HCT116 (cell line): ENCODE data around the gene TCTA. TPM values are rescaled to one million over a fixed set of nuclear protein-coding genes. Genes with fewer than 3 reads are reported as not detected.

Source experiments
- ATAC-seq: fragments of 200-7000 bp; cut with Tn5 transposase; 2 replicates; pipeline ENCODE4 v1.9.1; 2020; ENCODE audit warnings: mild to moderate bottlenecking, moderate library complexity
- BruUV-seq: library from RNA; stranded (reverse); fragments of 400-500 nt; replicated peaks from 2 replicates; lab custom pipeline; 2021; lab: Mats Ljungman, UMichigan
- CTCF ChIA-PET: fragments of 300-600 bp; sonication (Branson Sonifier 250); formaldehyde crosslinking; loops from one replicate; lab custom pipeline; 2021; ENCODE audit warnings: antibody characterized with exemption; lab: Charles Lee
- POLR2A ChIA-PET: fragments of 300-600, 350-600 bp; sonication (Branson Sonifier 250); formaldehyde crosslinking; loops from one replicate; lab custom pipeline; 2021; ENCODE audit warnings: antibody characterized with exemption; lab: Charles Lee
- RAD21 ChIA-PET, 2 experiments: fragments of 300-600 bp; sonication (Branson Sonifier 250); formaldehyde crosslinking; loops; one replicate each; lab custom pipeline; 2023; ENCODE audit warnings: low total read pairs in 2 of 2; ENCODE audit not compliant: uncharacterized antibody in 2 of 2, unreplicated experiment in 2 of 2, low non-redundant PET in 1 of 2; lab: Charles Lee
- DNase-seq: peaks from one replicate; pipeline ENCODE4 v3.0.0-alpha.2; 2010; ENCODE audit warnings: low read depth, low spot score
- H2AFZ ChIP-seq: fragments of 200-600 bp; shearing (Covaris generic), sonication (generic); 2 replicates; pipeline ENCODE4 v1.6.1; 2017; ENCODE audit warnings: low read depth, mixed run types, mixed read lengths, antibody characterized with exemption, low read length; ENCODE audit not compliant: poor library complexity, severe bottlenecking
- H3K27ac ChIP-seq: 2 replicates; pipeline ENCODE4 v1.5.1; 2012; ENCODE audit warnings: low read depth, low read length
- H3K27me3 ChIP-seq: fragments of 200-600 bp; sonication (generic); 2 replicates; pipeline ENCODE4 v1.6.1; 2016; ENCODE audit warnings: mixed run types, low read length, mixed read lengths; ENCODE audit not compliant: insufficient read depth
- H3K36me3 ChIP-seq, 2 experiments: fragments of 200-500 bp in 1 of 2; fragments of 200-600 bp in 1 of 2; sonication (Bioruptor generic) in 1 of 2; sonication (generic) in 1 of 2; 2 replicates each; pipeline versions ENCODE4 v1.5.1 to v1.6.1; 2014 to 2016; ENCODE audit warnings: low read length in 2 of 2, inconsistent platforms in 1 of 2, mixed read lengths in 1 of 2, mixed run types in 1 of 2; ENCODE audit not compliant: insufficient read depth in 2 of 2, control insufficient read depth in 1 of 2
- H3K4me1 ChIP-seq, 2 experiments: fragments of 200-600 bp in 1 of 2; sonication (generic) in 1 of 2; 2 replicates each; pipeline versions ENCODE4 v1.5.1 to v1.6.1; 2012 to 2017; ENCODE audit warnings: low read length in 2 of 2, inconsistent platforms in 1 of 2, mild to moderate bottlenecking in 1 of 2, mixed read lengths in 1 of 2, mixed run types in 1 of 2, moderate library complexity in 1 of 2; ENCODE audit not compliant: insufficient read depth in 2 of 2, control insufficient read depth in 1 of 2
- H3K4me2 ChIP-seq: fragments of 200-600 bp; sonication (generic); 2 replicates; pipeline ENCODE4 v1.6.1; 2017; ENCODE audit warnings: mixed run types, low read length, mixed read lengths
- H3K4me3 ChIP-seq, 2 experiments: fragments of 200-600 bp in 1 of 2; sonication (generic) in 1 of 2; replicated peaks in 1 of 2; 2 replicates each; pipeline ENCODE4 v1.5.1; 2011 to 2016; ENCODE audit warnings: low read length in 2 of 2, control low read depth in 1 of 2, low read depth in 1 of 2, mild to moderate bottlenecking in 1 of 2, mixed read lengths in 1 of 2, mixed run types in 1 of 2
- H3K79me2 ChIP-seq: fragments of 200-600 bp; sonication (generic); 2 replicates; pipeline ENCODE4 v1.6.1; 2017; ENCODE audit warnings: mild to moderate bottlenecking, mixed run types, low read length, moderate library complexity, mixed read lengths; ENCODE audit not compliant: insufficient read depth
- H3K9ac ChIP-seq: fragments of 200-600 bp; sonication (generic); 2 replicates; pipeline ENCODE4 v1.6.1; 2016; ENCODE audit warnings: low read length, mixed read lengths
- H3K9me2 ChIP-seq: fragments of 200-600 bp; sonication (generic), shearing (Covaris generic); 2 replicates; pipeline ENCODE4 v1.6.1; 2017; ENCODE audit warnings: mixed run types, mild to moderate bottlenecking, moderate library complexity; ENCODE audit not compliant: insufficient read depth
- H3K9me3 ChIP-seq, 2 experiments: fragments of 200-500 bp in 1 of 2; fragments of 200-600 bp in 1 of 2; sonication (Bioruptor generic) in 1 of 2; sonication (generic) in 1 of 2; 2 replicates each; pipeline ENCODE4 v1.6.1; 2014 to 2017; ENCODE audit warnings: low read length in 2 of 2, mixed read lengths in 2 of 2, inconsistent platforms in 1 of 2, low read depth in 1 of 2, mild to moderate bottlenecking in 1 of 2, mixed run types in 1 of 2, moderate library complexity in 1 of 2; ENCODE audit not compliant: control insufficient read depth in 1 of 2, insufficient read depth in 1 of 2
- H4K20me1 ChIP-seq: fragments of 200-600 bp; sonication (generic), shearing (Covaris generic); 2 replicates; pipeline ENCODE4 v1.6.1; 2017; ENCODE audit warnings: mixed run types, mild to moderate bottlenecking, moderate library complexity; ENCODE audit not compliant: insufficient read depth
- ATF3 ChIP-seq: IDR thresholded peaks from 2 replicates; pipeline ENCODE4 v1.6.1; 2012
- CBX3 ChIP-seq: IDR thresholded peaks from 2 replicates; pipeline ENCODE4 v1.6.1; 2012; ENCODE audit warnings: low read depth
- CEBPB ChIP-seq: IDR thresholded peaks from 2 replicates; pipeline ENCODE4 v1.6.1; 2012; ENCODE audit warnings: low read depth
- CTCF ChIP-seq, 3 experiments: fragments of 200-600 bp in 1 of 3; sonication (generic) in 1 of 3; IDR thresholded peaks in 2 of 3; conservative IDR thresholded peaks in 1 of 3; 2 replicates each; pipeline ENCODE4 v1.5.1; 2012 to 2017; ENCODE audit warnings: low read depth in 2 of 3, low read length in 2 of 3, antibody characterized with exemption in 1 of 3, borderline replicate concordance in 1 of 3, control low read depth in 1 of 3, mild to moderate bottlenecking in 1 of 3, mixed read lengths in 1 of 3, mixed run types in 1 of 3, moderate library complexity in 1 of 3; ENCODE audit not compliant: insufficient read depth in 1 of 3
- EGR1 ChIP-seq: IDR thresholded peaks from 2 replicates; pipeline ENCODE4 v1.6.1; 2012; ENCODE audit warnings: low read depth
- EZH2 ChIP-seq: fragments of 200-600 bp; sonication (generic); IDR thresholded peaks from 2 replicates; pipeline ENCODE4 v1.6.1; 2017; ENCODE audit warnings: antibody characterized with exemption, mixed run types
- EZH2phosphoT487 ChIP-seq: fragments of 200-600 bp; IDR thresholded peaks from 2 replicates; pipeline ENCODE4 v1.6.1; 2018; ENCODE audit warnings: antibody characterized with exemption, borderline replicate concordance
- FOSL1 ChIP-seq: IDR thresholded peaks from 2 replicates; pipeline ENCODE4 v1.6.1; 2012; ENCODE audit warnings: low read depth
- JUND ChIP-seq: IDR thresholded peaks from 2 replicates; pipeline ENCODE4 v1.6.1; 2012
- MAX ChIP-seq: IDR thresholded peaks from 2 replicates; pipeline ENCODE4 v1.6.1; 2012
- POLR2A ChIP-seq: IDR thresholded peaks from 2 replicates; pipeline ENCODE4 v1.7.0; 2011; ENCODE audit warnings: borderline replicate concordance; ENCODE audit not compliant: insufficient read depth, insufficient read length; ENCODE audit errors: extremely low read depth
- POLR2AphosphoS5 ChIP-seq: IDR thresholded peaks from 2 replicates; pipeline ENCODE4 v1.6.1; 2011; ENCODE audit warnings: mild to moderate bottlenecking, low read depth, low read length, moderate library complexity
- REST ChIP-seq: IDR thresholded peaks from 2 replicates; pipeline ENCODE4 v1.6.1; 2012; ENCODE audit warnings: low read depth
- SIN3A ChIP-seq: IDR thresholded peaks from 2 replicates; pipeline ENCODE4 v1.6.1; 2012; ENCODE audit warnings: low read depth
- SP1 ChIP-seq: IDR thresholded peaks from 2 replicates; pipeline ENCODE4 v1.6.1; 2012; ENCODE audit warnings: low read depth
- TCF7L2 ChIP-seq: IDR thresholded peaks from 2 replicates; pipeline ENCODE4 v1.7.0; 2011; ENCODE audit warnings: borderline replicate concordance, inconsistent platforms; ENCODE audit not compliant: insufficient read depth, insufficient read length; ENCODE audit errors: extremely low read depth
- YY1 ChIP-seq: IDR thresholded peaks from 2 replicates; pipeline ENCODE4 v1.6.1; 2011; ENCODE audit warnings: low read length, low read depth, moderate library complexity, mild to moderate bottlenecking; ENCODE audit not compliant: insufficient replicate concordance; ENCODE audit errors: extremely low read depth
- ZBTB33 ChIP-seq: IDR thresholded peaks from 2 replicates; pipeline ENCODE4 v1.6.1; 2011; ENCODE audit warnings: mild to moderate bottlenecking, low read length, moderate library complexity; ENCODE audit not compliant: insufficient replicate concordance; ENCODE audit errors: extremely low read depth
- ZFX ChIP-seq: fragments of 450-650 bp; IDR thresholded peaks from 2 replicates; pipeline ENCODE4 v1.6.1; 2017
- ZNF274 ChIP-seq: fragments of 200-500 bp; sonication (Bioruptor generic); IDR thresholded peaks from 2 replicates; pipeline ENCODE4 v1.6.1; 2014; ENCODE audit warnings: mild to moderate bottlenecking, low read depth, low read length, inconsistent platforms
- intact Hi-C: fragments of 100-400 bp; cut with micrococcal nuclease; formaldehyde crosslinking; loops from 2 replicates; pipeline ENCODE4 v1.10.0; 2022
- total RNA-seq: library from RNA; stranded (reverse); gene quantifications from one replicate; pipeline ENCODE4 v1.2.1, GENCODE V29; 2021; ENCODE audit not compliant: unreplicated experiment

TCTA gene
- total RNA-seq, 1 experiment from 2014 or later = 11.9 TPM

GRCh38 chr3:49401766-49402165 is 10.5 kb upstream of the TCTA start:
- TF ChIP-seq ZBTB33 (no peak), JUND (no peak), YY1 (no peak), POLR2AphosphoS5 (no peak), SP1 (no peak), MAX (no peak), SIN3A (no peak), CEBPB (no peak), REST (no peak), POLR2A (no peak), ATF3 (no peak), EZH2 (no peak), ZFX (no peak), CTCF (IDR thresholded peaks at IDR 0.05 in 2 of 3, conservative IDR thresholded peaks at IDR 0.05 in 1 of 3; ENCODE audit: borderline replicate concordance in 1 of 3, insufficient read depth in 1 of 3, low read depth in 2 of 3, low read length in 2 of 3) (no peak), EZH2phosphoT487 (no peak), FOSL1 (no peak), ZNF274 (no peak), TCF7L2 (no peak), EGR1 (no peak), CBX3 (no peak)
- ChIA-PET POLR2A (no interaction called here), RAD21 (no interaction called here), CTCF (no interaction called here)
- H3K79me2 ChIP-seq = peaks cover 100% of the 10 kb centered on the region
- DNase-seq (no peak), ATAC-seq (no peak)
- intact Hi-C loops = no loop called here
- H3K9me2 ChIP-seq = no peaks in the 10 kb centered on the region
- no peak overlapping the region for H3K4me3 ChIP-seq
- no peak overlapping the region for H3K9ac ChIP-seq
- H2AFZ ChIP-seq = no peak overlapping the region
- peaks cover 5 to 9% of the 10 kb centered on the region in 2 experiments; a peak in 3 of 4 replicates for H3K4me1 ChIP-seq
- peaks cover under 1 to 8% of the 10 kb centered on the region in 2 experiments; a peak in 3 of 4 replicates for H3K36me3 ChIP-seq
- no peak overlapping the region for H3K4me2 ChIP-seq
- H4K20me1 ChIP-seq = peaks cover 52% of the 10 kb centered on the region
- H3K27me3 ChIP-seq = no peaks in the 10 kb centered on the region
- no peaks in the 10 kb centered on the region for H3K9me3 ChIP-seq
- H3K27ac ChIP-seq = no peak overlapping the region
- BruUV-seq = no TSS peak
